OCI-LY7 (cell line): ENCODE results near the gene ERP27. TPM values are rescaled to one million over a fixed set of nuclear protein-coding genes. Genes with fewer than 3 reads are reported as not detected.

ENCODE experiments used
- BruUV-seq: library from RNA; stranded (reverse); fragments of 400-500 nt; replicated peaks from 2 replicates; lab custom pipeline; 2021; lab: Mats Ljungman, UMichigan
- CTCF ChIA-PET: fragments of 300-600 bp; sonication (Branson Sonifier 250); formaldehyde crosslinking; loops from one replicate; lab custom pipeline; 2022; ENCODE audit warnings: antibody characterized with exemption; ENCODE audit not compliant: unreplicated experiment; lab: Charles Lee
- POLR2A ChIA-PET: fragments of 300-600 bp; sonication (Branson Sonifier 250); formaldehyde crosslinking; loops from one replicate; lab custom pipeline; 2022; ENCODE audit warnings: antibody characterized with exemption; lab: Charles Lee
- DNase-seq: peaks from one replicate; pipeline ENCODE4 v3.0.0-alpha.2; 2015; ENCODE audit warnings: low spot score
- H2AFZ ChIP-seq: fragments of 200-600 bp; sonication (generic), shearing (Covaris generic); 2 replicates; pipeline ENCODE4 v1.6.1; 2014; ENCODE audit warnings: mild to moderate bottlenecking, antibody characterized with exemption, low read length, moderate library complexity
- H3K27ac ChIP-seq: fragments of 200-600 bp; sonication (generic); 2 replicates; pipeline ENCODE4 v1.5.1; 2014; ENCODE audit warnings: mixed run types, low read depth, mild to moderate bottlenecking, moderate library complexity, low read length, inconsistent platforms; ENCODE audit not compliant: poor library complexity, severe bottlenecking
- H3K36me3 ChIP-seq: fragments of 200-600 bp; sonication (generic); 2 replicates; pipeline ENCODE4 v1.6.1; 2014; ENCODE audit warnings: mild to moderate bottlenecking, antibody characterized with exemption, low read length, moderate library complexity, mixed read lengths; ENCODE audit not compliant: insufficient read depth
- H3K4me1 ChIP-seq: fragments of 200-600 bp; sonication (generic); 2 replicates; pipeline ENCODE4 v1.5.1; 2014; ENCODE audit warnings: mild to moderate bottlenecking, low read length; ENCODE audit not compliant: insufficient read depth, poor library complexity, severe bottlenecking
- H3K4me2 ChIP-seq: fragments of 200-600 bp; sonication (generic); 2 replicates; pipeline ENCODE4 v1.6.1; 2014; ENCODE audit warnings: mild to moderate bottlenecking, low read length
- H3K4me3 ChIP-seq: fragments of 200-600 bp; sonication (generic); 2 replicates; pipeline ENCODE4 v1.5.1; 2014; ENCODE audit warnings: mild to moderate bottlenecking, low read depth, low read length; ENCODE audit not compliant: poor library complexity, severe bottlenecking
- H3K79me2 ChIP-seq: fragments of 200-600 bp; sonication (generic); 2 replicates; pipeline ENCODE4 v1.6.1; 2016; ENCODE audit warnings: low read depth, mild to moderate bottlenecking, low read length, moderate library complexity, mixed read lengths; ENCODE audit not compliant: insufficient read depth
- H3K9me2 ChIP-seq: fragments of 200-600 bp; sonication (generic); 2 replicates; pipeline ENCODE4 v1.6.1; 2016; ENCODE audit warnings: mild to moderate bottlenecking, low read length, mixed read lengths; ENCODE audit not compliant: insufficient read depth
- H3K9me3 ChIP-seq: fragments of 200-600 bp; sonication (generic); 2 replicates; pipeline ENCODE4 v1.6.1; 2014; ENCODE audit warnings: mild to moderate bottlenecking, mixed run types, low read length, mixed read lengths
- H4K20me1 ChIP-seq: fragments of 200-600 bp; sonication (generic); 2 replicates; pipeline ENCODE4 v1.6.1; 2014; ENCODE audit warnings: mild to moderate bottlenecking, antibody characterized with exemption, low read length, moderate library complexity, mixed read lengths; ENCODE audit not compliant: insufficient read depth
- CTCF ChIP-seq: fragments of 200-600 bp; sonication (generic); conservative IDR thresholded peaks from 2 replicates; pipeline ENCODE4 v1.5.1; 2014; ENCODE audit warnings: mild to moderate bottlenecking, antibody characterized with exemption, low read length, moderate library complexity, mixed read lengths
- EZH2phosphoT487 ChIP-seq: fragments of 200-600 bp; sonication (generic); IDR thresholded peaks from 2 replicates; pipeline ENCODE4 v1.6.1; 2018; ENCODE audit warnings: low read depth, borderline replicate concordance, mild to moderate bottlenecking, mixed run types, antibody characterized with exemption, low read length, moderate library complexity, mixed read lengths
- intact Hi-C: fragments of 100-400 bp; cut with micrococcal nuclease; formaldehyde crosslinking; loops from one replicate; pipeline ENCODE4 v1.10.0; 2022; ENCODE audit not compliant: unreplicated experiment
- total RNA-seq, 2 experiments: library from RNA; depleted of rRNA in 1 of 2; stranded (reverse); fragments of >200 nt in 1 of 2; shearing (Covaris generic) in 1 of 2; gene quantifications; 2 replicates each; pipeline ENCODE4 v1.2.3, GENCODE V29; 2014 to 2022

Gene ERP27
- total RNA-seq, 2 experiments from 2014 or later: 1.7 to 1.9 TPM

GRCh38 chr12:14962797-14963196 lies 24.5 kb upstream of the ERP27 start:
- H3K9me3 ChIP-seq: no peaks in the 10 kb centered on the region
- intact Hi-C loops: loop anchor here (5.0 to 10.0 kb wide), 2 partner anchors 348 to 805 kb away; no protein-coding TSS in a partner anchor
- H3K79me2 ChIP-seq: peaks cover 36% of the 10 kb centered on the region
- H3K36me3 ChIP-seq: peaks cover 25% of the 10 kb centered on the region
- peak overlapping the region; percentile 97 for H3K27ac ChIP-seq
- TF ChIP-seq CTCF (no peak; the same call in 1 of the 2 replicates), EZH2phosphoT487 (no peak)
- H3K4me2 ChIP-seq: peak overlapping the region; percentile 94
- H3K4me3 ChIP-seq: peak overlapping the region; percentile 72
- H3K4me1 ChIP-seq: peaks cover 33% of the 10 kb centered on the region
- BruUV-seq: no TSS peak
- POLR2A ChIA-PET: interaction anchor here (0.6 to 5.0 kb wide), 11 partner anchors 9 to 803 kb away, joined by 3 to 36 read pairs (median 4); partner anchors contain the start of gene PDE6H
- peaks cover 20% of the 10 kb centered on the region for H4K20me1 ChIP-seq
- no peaks in the 10 kb centered on the region for H3K9me2 ChIP-seq
- CTCF ChIA-PET: no interaction called here
- peak overlapping the region; percentile 87 for H2AFZ ChIP-seq
- no peak for DNase-seq

GRCh38 chr12:14962153-14962539 lies 23.8 kb upstream of the ERP27 start:
- ChIA-PET CTCF (interaction anchor here (0.8 kb wide), 1 partner anchor 23 kb away, joined by 3 read pairs; no protein-coding TSS in a partner anchor), POLR2A (interaction anchor here (0.7 to 5.0 kb wide), 15 partner anchors 10 to 296 kb away, joined by 3 to 36 read pairs (median 3); partner anchors contain the start of genes C12orf60 and PDE6H)
- Histone ChIP-seq H3K27ac (peak overlapping the region; percentile 97), H3K79me2 (peaks cover 42% of the 10 kb centered on the region), H2AFZ (peak overlapping the region; percentile 87), H3K9me2 (no peaks in the 10 kb centered on the region), H3K9me3 (no peaks in the 10 kb centered on the region), H3K4me1 (peaks cover 40% of the 10 kb centered on the region), H4K20me1 (peaks cover 24% of the 10 kb centered on the region), H3K4me3 (peak overlapping the region; percentile 72), H3K4me2 (peak overlapping the region; percentile 94), H3K36me3 (peaks cover 32% of the 10 kb centered on the region)
- BruUV-seq: TSS peak; percentile 98
- no peak for TF ChIP-seq CTCF
- TF ChIP-seq EZH2phosphoT487: no peak
- DNase-seq: peak; percentile 51
- intact Hi-C loops: loop anchor here (5.0 to 10.0 kb wide), 2 partner anchors 347 to 805 kb away; no protein-coding TSS in a partner anchor
